ENCODE data around the gene RPS28.
"Not testable (repeated sequence)": the region's sequence is repeated elsewhere in the genome, so short reads cannot be mapped to it uniquely, and the experiment has no call there.

Gene RPS28

GRCh38 chr19:8321986-8322637 lies 816 bp downstream of the RPS28 start:
- DNase-seq: no peak

- no peak for DNase-seq
These were observed 1.3 kb downstream of the RPS28 start for GRCh38 chr19:8322638-8322997.

DNA sequence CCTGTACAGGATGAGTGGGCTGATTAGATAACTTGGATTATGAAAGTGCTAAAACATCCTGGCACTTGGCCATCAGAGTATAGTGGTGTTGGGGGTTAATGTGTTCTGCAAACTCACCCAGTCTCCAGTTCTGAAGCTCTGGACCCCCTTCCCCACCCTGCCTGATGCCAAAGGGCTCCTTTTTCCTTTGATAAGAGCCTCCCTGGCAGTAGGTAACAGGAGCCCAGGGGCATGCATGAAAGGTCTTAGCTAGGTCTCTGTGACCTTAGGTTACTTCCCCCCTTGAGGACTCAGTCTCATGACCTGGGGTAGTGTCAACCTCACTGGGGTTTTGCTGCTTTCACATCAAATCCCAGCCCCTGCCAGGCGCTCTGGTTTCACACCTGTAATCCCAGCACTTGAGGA lies 2.5 kb downstream of the RPS28 start:
- DNase-seq: no peak

GRCh38 chr19:8324186-8325050 lies 3.1 kb downstream of the RPS28 start:
- no peak for DNase-seq

DNA sequence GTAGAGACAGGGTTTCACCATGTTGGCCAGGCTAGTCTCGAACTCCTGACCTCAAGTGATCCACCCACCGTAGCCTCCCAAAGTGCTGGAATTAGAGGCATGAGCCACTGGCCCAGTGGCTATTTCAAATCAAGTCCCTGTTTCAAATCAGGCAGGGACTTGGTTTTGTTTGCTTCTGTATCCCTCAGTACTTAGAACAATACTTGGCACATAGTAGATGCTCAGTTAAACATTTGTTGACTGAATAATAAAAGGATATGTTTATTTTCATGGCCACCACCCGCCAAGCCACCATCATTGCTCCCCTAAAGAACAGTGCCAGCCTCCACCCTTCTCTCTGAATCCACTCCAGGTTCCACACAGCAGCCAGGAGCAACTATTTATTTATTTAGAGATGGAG lies 4.2 kb downstream of the RPS28 start:
- no peak for DNase-seq

DNA sequence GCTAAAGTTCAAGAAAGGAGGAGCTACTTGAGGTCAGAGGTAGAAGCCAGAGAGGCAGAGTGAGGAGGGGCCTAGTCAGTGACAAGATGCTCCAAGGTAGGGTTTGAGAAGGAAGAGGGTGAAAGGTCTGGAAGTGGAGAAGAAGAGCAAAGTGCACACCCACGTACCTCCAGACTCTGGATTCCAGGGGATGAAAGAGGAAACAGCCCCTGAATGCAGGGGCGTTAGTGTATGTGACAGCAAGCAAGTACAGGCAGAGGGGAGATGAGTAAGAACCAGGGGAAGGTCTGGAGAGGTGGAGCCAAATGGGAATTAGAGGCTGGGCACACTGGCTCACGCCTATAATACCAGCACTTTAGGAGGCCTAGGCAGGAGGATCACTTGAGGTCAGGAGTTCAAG lies 8.7 kb downstream of the RPS28 start:
- no peak for DNase-seq

DNA sequence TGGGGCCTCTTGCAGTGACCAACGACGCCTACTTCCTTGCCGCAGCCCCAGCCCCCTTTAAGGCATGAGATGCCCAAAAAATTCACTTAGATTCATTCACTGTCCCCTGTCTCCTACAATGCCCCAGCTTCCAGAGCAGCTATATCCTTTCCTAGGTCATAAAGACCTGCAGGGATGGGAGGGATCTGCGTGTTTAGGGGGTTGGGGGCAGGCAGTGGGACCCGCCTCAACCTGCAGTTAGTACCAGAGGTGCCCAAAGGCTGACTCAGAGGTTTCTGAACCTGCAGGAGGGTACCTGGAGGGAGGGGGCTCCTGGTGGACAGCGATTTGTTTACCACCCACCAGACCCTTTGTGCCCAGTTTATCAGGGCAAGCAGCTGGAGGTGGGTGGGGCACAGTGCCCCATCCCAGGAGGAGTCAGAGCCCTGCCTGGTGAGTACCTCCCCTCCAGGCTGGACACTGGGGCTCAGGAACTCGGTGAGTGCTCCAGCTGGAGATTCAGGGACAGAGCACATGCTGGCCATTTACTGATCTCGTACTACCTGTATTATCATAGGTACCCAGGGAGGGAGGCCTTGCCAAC lies 10.1 kb downstream of the RPS28 start:
- no peak for DNase-seq

- no peak for DNase-seq
These were observed 11.9 kb downstream of the RPS28 start for GRCh38 chr19:8332976-8333766.

GRCh38 chr19:8333767-8334457 lies 12.6 kb downstream of the RPS28 start:
- peak; percentile 70 for DNase-seq

GRCh38 chr19:8334458-8335342 lies 13.4 kb downstream of the RPS28 start:
- DNase-seq: peak; percentile 94

GRCh38 chr19:8335343-8336071 lies 14.2 kb downstream of the RPS28 start:
- DNase-seq: peak; percentile 73

DNA sequence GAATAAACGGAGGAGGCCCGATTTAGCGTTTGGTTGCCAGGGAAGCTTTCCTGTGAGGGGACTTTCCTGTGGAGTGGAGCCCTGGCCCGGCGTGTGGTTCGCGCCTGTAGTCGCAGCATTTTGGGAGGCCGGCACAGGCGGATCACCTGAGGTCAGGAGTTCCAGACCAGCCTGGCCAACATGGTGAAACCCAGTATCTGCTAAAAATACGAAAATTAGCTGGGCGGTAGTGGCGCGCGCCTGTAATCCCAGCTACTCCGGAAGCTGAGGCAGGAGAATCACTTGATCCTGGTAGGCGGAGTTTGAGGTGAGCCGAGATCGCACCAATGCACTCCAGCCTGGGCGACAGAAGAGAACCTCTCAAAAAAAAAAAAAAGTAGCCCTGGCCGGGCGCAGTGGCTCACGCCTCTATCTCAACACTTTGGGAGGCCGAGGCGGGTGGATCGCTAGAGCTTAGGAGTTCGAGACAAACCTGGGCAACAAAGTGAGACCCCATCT lies 14.8 kb downstream of the RPS28 start:
- peak; percentile 54 for DNase-seq

DNA sequence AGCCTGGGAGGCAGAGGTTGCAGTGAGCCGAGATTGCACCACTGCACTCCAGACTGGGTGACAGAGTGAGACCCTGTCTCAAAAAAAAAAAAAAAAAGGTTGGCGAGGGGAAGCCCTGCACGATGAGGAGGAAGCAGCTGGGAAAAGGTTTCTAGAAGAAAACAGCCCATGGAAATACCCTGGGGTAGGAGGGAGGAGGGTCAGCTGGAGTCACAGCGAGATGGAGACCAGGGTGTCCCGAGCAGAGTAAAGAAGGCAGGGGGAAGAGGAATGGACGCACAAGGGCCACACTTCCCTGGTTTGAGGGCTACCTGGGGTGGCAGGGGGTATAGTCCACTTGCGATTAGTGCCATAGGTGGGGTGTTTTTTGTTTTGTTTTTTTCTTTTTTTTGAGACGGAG lies 15.4 kb downstream of the RPS28 start:
- DNase-seq: no peak

GRCh38 chr19:8337728-8338127 lies 16.4 kb downstream of the RPS28 start:
- no peak for DNase-seq

GRCh38 chr19:8338835-8339234 lies 17.5 kb downstream of the RPS28 start:
- DNase-seq: no peak

DNA sequence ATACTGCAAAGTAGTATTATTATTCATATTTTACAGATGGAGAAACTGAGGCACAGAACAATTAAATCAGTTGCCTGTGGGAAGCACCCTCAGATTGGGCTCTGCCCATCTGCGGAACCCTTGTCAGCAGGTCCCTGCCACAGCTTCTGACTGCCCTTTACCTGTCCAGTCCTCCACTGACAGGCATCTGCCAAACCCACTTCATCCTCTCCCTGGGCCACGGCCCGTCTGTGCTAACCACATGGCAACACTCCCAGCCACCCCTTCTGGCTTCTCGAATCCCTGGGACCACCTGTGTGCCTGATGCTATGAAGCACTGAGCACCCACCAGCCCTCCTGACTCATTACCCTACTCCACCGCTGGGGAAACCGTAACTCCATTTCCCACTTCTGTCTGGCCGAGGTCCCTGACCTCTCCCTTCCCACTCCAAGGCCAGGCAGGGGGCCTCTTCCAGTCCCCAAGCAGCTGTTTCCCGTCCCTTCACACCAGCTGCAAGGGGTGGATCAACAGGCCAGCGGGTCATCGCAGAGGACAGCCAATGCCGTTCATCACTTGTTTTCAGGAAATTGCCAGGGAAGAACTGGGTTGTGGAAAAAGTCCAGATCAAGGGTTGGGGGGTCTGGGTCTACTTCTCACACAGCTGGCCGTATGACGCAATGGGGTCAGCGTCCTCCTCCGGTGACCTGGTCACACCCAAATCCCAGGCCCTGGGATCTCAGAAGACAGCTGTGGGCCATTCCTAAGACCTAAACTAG lies 19.2 kb downstream of the RPS28 start:
- DNase-seq: no peak

DNA sequence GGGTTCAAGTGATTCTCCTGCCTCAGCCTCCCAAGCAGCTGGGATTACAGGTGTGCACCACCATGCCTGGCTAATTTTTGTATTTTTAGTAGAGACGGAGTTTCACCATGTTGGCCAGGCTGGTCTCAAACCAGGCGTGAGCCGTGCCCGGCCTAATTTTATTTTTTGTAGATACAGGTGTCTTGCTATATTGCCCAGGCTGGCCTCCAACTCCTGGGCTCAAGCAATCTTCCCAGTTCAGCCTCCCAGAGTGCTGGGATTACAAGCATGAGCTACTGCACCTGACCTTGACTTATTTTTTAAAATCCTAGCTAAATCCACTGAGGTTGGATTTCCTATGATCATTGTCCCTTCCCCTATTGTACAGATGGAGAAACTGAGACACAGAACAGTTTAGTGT lies 20.2 kb downstream of the RPS28 start:
- not testable (repeated sequence) for DNase-seq

- DNase-seq: no peak
These were observed 21.0 kb downstream of the RPS28 start for GRCh38 chr19:8342316-8342683.

- peak; percentile 95 for DNase-seq
These were observed 21.6 kb downstream of the RPS28 start, which contains the start of gene KANK3 for GRCh38 chr19:8342684-8343482. Gene KANK3, minus strand, starts transcription at chr19:8343262. Its CDS starts 5,434 bp downstream, at chr19:8337828.
